Testis (tissue), 3 donors: Measurements from ENCODE around the gene LIG4. TPM values are rescaled to one million over a fixed set of nuclear protein-coding genes. Genes with fewer than 3 reads are reported as not detected.

Experiments
- DNase-seq: peaks from one replicate; pipeline ENCODE4 v3.0.0-alpha.2; 2019
- H3K27ac ChIP-seq, 2 donors: fragments of 200-600 bp; sonication (generic); one replicate each; pipeline ENCODE4 v1.5.1; 2019
- H3K27me3 ChIP-seq: fragments of 200-600 bp; sonication (generic); one replicate; pipeline ENCODE4 v1.5.1; 2019
- H3K36me3 ChIP-seq: fragments of 200-600 bp; sonication (generic); one replicate; pipeline ENCODE4 v1.5.1; 2017; ENCODE audit warnings: low read depth; ENCODE audit errors: missing control alignments
- H3K4me1 ChIP-seq: fragments of 200-600 bp; sonication (generic); one replicate; pipeline ENCODE4 v1.5.1; 2019
- H3K4me3 ChIP-seq, 2 donors: fragments of 200-600 bp; sonication (generic); one replicate each; pipeline ENCODE4 v1.5.1; 2017 to 2019
- H3K9me3 ChIP-seq: fragments of 200-600 bp; sonication (generic); one replicate; pipeline ENCODE4 v1.5.1; 2017
- CTCF ChIP-seq, 3 experiments: fragments of 450-650 bp in 2 of 3; fragments of 200-600 bp in 1 of 3; sonication (generic) in 1 of 3; IDR thresholded peaks; one replicate each; pipeline ENCODE4 v1.5.1; 2016 to 2019; ENCODE audit warnings: antibody characterized with exemption in 3 of 3, mild to moderate bottlenecking in 2 of 3, moderate library complexity in 1 of 3
- POLR2A ChIP-seq: fragments of 450-650 bp; IDR thresholded peaks from one replicate; pipeline ENCODE4 v1.6.1; 2017; ENCODE audit warnings: antibody characterized with exemption, mild to moderate bottlenecking, moderate library complexity
- WGBS, 2 donors: methylation state at CpG; one replicate each; pipeline ENCODE4 v1.1.5; 2018; 5-methylcytosine and 5-hydroxymethylcytosine counted together
- intact Hi-C: fragments of 100-400 bp; cut with DNase I; formaldehyde crosslinking; loops from one replicate; pipeline ENCODE4 v1.15.1; 2023; ENCODE audit warnings: low total_unique reads
- polyA plus RNA-seq: library from polyadenylated mRNA; stranded (reverse); fragments of 350-450 nt; fragmentation: Illumina TruSeq; extraction: RNeasy Lipid Tissue Mini Kit (QIAGEN cat#74804); gene quantifications from one replicate; pipeline ENCODE4 v1.2.3, GENCODE V29; 2014; ENCODE audit warnings: low read depth, low replicate concordance; ENCODE audit not compliant: insufficient read depth
- total RNA-seq, 2 donors: library from RNA; depleted of rRNA; stranded (reverse); fragments of >200 nt; gene quantifications; one replicate each; pipeline ENCODE4 v1.2.3, GENCODE V29; 2016

LIG4 gene
- total and polyA plus RNA-seq, 3 donors from 2014 or later = 10.1 to 16.3 (median 11.0) TPM

GRCh38 chr13:108178078-108178477 lies 37.3 kb downstream of the LIG4 start:
- H3K27me3 ChIP-seq = no peaks in the 10 kb centered on the region
- H3K27ac ChIP-seq = no peak overlapping the region
- no peaks in the 10 kb centered on the region for H3K4me1 ChIP-seq
- H3K36me3 ChIP-seq = no peaks in the 10 kb centered on the region
- intact Hi-C loops = no loop called here
- no peaks in the 10 kb centered on the region for H3K9me3 ChIP-seq
- no peak for DNase-seq
- no peak overlapping the region for H3K4me3 ChIP-seq
- TF ChIP-seq CTCF (IDR thresholded peaks at IDR 0.05) (no peak), POLR2A (no peak)
- WGBS, 2 donors = 82 to 88% methylated on average over 9 of the region's 9 CpGs

GRCh38 chr13:108176685-108177274 lies 38.6 kb downstream of the LIG4 start:
- intact Hi-C loops = no loop called here
- no peak overlapping the region for H3K4me3 ChIP-seq
- H3K36me3 ChIP-seq = no peaks in the 10 kb centered on the region
- H3K27ac ChIP-seq = no peak overlapping the region
- TF ChIP-seq POLR2A = no peak
- TF ChIP-seq CTCF (IDR thresholded peaks at IDR 0.05) = peak in 2 of 3 experiments; percentile 17 to 50
- H3K9me3 ChIP-seq = no peaks in the 10 kb centered on the region
- WGBS, 2 donors = 31 to 36% methylated on average over 8 of the region's 8 CpGs
- DNase-seq = peak; percentile 82
- no peaks in the 10 kb centered on the region for H3K27me3 ChIP-seq
- H3K4me1 ChIP-seq = no peaks in the 10 kb centered on the region

GRCh38 chr13:108168929-108169328 lies 46.4 kb downstream of the LIG4 start:
- 91 to 95% methylated on average over 3 of the region's 3 CpGs for WGBS, 2 donors
- no peak overlapping the region for H3K4me3 ChIP-seq
- no peak for TF ChIP-seq CTCF (IDR thresholded peaks at IDR 0.05)
- no peak for TF ChIP-seq POLR2A
- H3K36me3 ChIP-seq = no peaks in the 10 kb centered on the region
- no peak for DNase-seq
- intact Hi-C loops = no loop called here
- no peaks in the 10 kb centered on the region for H3K9me3 ChIP-seq
- H3K4me1 ChIP-seq = no peaks in the 10 kb centered on the region
- no peak overlapping the region for H3K27ac ChIP-seq
- H3K27me3 ChIP-seq = no peaks in the 10 kb centered on the region

GRCh38 chr13:108166078-108166477 lies 49.3 kb downstream of the LIG4 start:
- no peaks in the 10 kb centered on the region for H3K9me3 ChIP-seq
- H3K27me3 ChIP-seq = no peaks in the 10 kb centered on the region
- no peak overlapping the region for H3K27ac ChIP-seq
- no peak for TF ChIP-seq POLR2A
- no peak for TF ChIP-seq CTCF (IDR thresholded peaks at IDR 0.05)
- H3K36me3 ChIP-seq = no peaks in the 10 kb centered on the region
- H3K4me3 ChIP-seq = no peak overlapping the region
- WGBS, 2 donors = 44 to 46% methylated on average over 3 of the region's 3 CpGs
- H3K4me1 ChIP-seq = no peaks in the 10 kb centered on the region
- intact Hi-C loops = no loop called here
- DNase-seq = no peak

GRCh38 chr13:108158746-108159145 lies 56.6 kb downstream of the LIG4 start:
- no peaks in the 10 kb centered on the region for H3K4me1 ChIP-seq
- no peaks in the 10 kb centered on the region for H3K9me3 ChIP-seq
- DNase-seq = no peak
- no peaks in the 10 kb centered on the region for H3K27me3 ChIP-seq
- no peak overlapping the region for H3K4me3 ChIP-seq
- TF ChIP-seq CTCF (IDR thresholded peaks at IDR 0.05) (no peak), POLR2A (no peak)
- 52 to 72% methylated on average over 12 of the region's 12 CpGs for WGBS, 2 donors
- intact Hi-C loops = loop anchor here (10.0 kb wide), 1 partner anchor 954 kb away; no protein-coding TSS in a partner anchor
- no peak overlapping the region for H3K27ac ChIP-seq
- no peaks in the 10 kb centered on the region for H3K36me3 ChIP-seq
